Activated CD4-positive, alpha-beta T cell treated with anti-CD3 and anti-CD28 coated beads, Interleukin-2, amount 50 U/mL, for 4 hours (primary cell): ENCODE measurements around the gene TPM4.
"Not testable (repeated sequence)": the region's sequence is repeated elsewhere in the genome, so short reads cannot be mapped to it uniquely, and the experiment has no call there.

Source experiments
- DNase-seq, 2 experiments: peaks; one replicate each; pipeline ENCODE4 v3.0.0-alpha.2; 2020

Gene TPM4

DNA sequence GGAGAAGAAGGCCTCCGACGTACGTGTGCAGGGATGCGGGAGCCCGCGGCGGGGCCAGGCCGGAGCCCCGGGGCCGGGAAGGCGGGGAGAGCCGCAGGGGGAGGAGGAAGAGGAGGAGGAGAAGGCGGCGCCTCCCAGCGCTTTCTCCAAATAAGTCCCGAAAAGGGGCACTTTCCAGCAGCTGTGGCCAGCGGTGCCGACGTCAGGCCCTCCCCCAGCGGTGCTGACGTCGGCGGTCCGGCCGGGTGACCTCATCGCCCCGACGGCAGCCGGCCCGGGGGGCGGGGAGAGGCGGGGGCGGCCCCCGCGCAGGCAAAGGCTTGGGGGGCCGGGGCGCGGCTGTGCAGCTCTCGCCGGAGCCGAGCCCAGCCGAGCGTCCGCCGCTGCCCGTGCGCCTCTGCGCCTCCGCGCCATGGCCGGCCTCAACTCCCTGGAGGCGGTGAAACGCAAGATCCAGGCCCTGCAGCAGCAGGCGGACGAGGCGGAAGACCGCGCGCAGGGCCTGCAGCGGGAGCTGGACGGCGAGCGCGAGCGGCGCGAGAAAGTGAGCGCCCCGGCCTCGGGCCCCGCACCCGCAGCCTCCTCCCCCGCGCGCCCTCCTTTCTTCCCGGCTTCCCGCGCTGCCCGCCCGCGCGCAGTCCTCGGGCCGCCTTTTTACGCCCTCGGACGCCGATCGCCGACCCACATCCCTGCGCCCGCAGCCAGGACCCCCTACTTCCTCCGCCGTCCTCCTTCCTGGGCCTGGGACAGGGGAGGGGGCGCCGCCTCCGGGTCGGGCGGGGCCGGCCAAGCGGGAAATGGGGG lies at the start of gene TPM4:
Gene TPM4, plus strand, starts transcription at position 342 of the 804 bp plus-strand sequence. Its CDS starts 71 bp downstream, at position 413.
- peak; percentile 63 to 65 for DNase-seq

DNA sequence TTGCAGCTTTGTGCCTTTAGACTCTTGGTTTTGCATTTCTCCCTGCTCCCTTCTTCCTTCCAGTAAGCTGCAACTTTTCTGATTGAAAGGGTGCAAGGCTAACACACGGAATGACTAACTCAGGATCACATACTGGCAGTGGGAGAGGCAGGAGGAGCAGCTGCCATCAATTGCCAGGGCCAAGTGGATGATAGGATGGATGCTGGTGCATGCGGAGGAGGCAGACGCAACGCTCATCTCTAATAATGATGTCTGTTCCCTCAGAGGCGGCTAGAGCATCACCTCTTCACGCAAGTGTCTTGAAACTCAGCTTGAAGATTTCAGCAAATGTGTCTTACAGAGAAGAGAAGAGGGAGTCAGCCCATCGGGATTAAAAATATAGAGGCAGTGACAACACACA lies 49.5 kb upstream of the TPM4 start:
- DNase-seq, result no peak

GRCh38 chr19:16027528-16027927 lies 48.8 kb upstream of the TPM4 start:
- DNase-seq, result no peak

DNA sequence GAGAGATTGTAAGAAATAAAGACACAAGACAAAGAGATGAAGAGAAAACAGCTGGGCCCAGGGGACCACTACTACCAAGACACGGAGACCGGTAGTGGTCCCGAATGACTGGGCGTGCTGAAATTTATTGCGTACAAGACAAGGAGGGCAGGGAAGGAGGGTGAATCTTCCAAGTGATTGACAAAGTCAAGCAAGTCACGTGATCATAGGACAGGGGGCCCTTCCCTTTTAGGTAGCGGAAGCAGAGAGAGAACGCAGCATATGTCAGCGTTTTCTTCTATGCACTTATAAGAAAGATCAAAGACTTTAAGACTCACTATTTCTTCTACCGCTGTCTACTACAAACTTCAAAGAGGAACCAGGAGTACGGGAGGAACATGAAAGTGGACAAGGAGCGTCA lies 46.1 kb upstream of the TPM4 start:
- DNase-seq, result not testable (repeated sequence)

- no peak for DNase-seq
Observed at GRCh38 chr19:16030964-16031871, 45.1 kb upstream of the TPM4 start.

DNA sequence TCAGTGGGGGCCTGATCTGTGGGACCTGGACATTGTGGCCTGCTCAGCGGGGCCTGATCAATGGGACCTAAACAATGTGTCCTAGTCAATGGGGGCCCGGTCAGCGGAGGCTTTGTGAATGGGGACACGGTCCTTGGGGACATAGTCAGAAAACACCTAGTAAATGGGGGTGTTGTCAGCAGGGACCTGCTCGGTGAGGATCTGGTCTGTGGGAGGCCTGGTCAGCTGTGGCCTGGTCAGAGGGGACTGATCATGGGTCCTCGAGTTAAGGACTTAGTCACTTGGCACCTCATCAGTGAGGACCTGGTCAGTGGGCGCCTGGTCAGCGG lies 44.5 kb upstream of the TPM4 start:
- no peak for DNase-seq

GRCh38 chr19:16032509-16033135 lies 43.7 kb upstream of the TPM4 start:
- DNase-seq, result no peak

DNA sequence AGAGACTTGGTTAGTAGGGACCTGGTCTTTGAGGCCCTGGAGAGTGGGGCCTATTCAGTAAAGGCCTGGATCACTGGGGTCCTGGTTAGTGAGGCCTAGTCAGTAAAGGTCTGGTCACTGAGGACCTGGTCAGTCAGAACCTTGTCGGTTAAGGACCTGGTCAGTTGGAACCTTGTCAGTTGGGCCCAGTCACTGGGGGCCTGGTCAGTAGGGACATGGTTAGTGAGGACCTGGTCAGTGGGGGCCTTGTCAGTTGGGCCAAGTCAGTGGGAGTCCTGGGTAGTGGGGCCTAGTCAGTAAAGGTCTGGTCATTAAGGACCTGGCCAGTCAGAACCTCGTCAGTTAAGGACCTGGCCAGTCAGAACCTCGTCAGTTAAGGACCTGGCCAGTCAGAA lies 43.2 kb upstream of the TPM4 start:
- no peak for DNase-seq

DNA sequence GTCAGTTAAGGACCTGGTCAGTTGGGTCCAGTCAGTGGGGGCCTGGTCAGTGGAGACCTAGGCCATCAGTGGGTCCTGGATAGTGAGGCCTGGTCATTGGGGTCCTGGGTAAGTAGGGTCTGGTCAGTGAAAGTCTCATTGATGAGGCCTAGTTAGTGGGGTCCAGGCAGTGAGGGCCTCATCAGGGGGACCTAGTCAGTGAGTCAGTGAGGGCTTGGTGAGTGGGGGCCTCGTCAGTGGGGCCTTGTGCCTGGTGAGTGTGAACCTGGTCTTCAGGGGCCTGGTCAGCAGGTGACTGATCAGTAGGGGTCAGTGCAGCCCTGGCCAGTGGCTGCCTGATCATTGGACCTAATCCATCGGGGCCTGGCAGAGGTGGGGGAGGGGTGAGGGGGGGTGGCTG lies 42.6 kb upstream of the TPM4 start:
- DNase-seq, result no peak

GRCh38 chr19:16034180-16034579 lies 42.1 kb upstream of the TPM4 start:
- no peak for DNase-seq

DNA sequence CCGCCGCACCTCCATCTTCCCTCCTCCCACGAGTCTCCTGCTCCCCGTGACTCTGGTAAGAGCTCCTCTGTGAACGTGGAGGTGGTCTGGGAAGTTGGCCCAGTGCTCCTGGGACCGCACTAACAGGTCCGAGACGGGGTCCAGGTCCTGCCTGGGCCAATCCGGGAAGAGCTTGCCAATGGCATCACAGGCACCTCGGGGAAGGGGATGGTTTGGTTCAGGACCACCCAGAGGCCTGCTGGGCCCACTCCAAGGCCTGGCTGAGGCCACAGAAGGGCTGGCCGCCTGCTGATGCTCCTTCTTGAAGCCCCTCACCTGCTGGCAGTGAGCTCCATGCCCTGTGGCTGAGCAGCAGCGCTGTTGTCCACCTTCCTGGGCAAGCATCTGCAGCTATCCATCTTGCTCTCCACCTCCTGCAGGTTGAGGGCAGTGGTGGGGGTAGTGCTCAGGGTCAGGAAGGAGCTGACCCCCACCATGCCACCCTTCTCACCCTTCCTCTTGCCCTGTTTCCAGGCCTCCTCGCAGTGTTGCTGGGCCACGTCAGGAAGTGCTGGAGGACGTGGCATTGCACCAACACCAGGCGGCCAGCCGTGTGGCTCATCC lies 41.2 kb upstream of the TPM4 start:
- no peak for DNase-seq

DNA sequence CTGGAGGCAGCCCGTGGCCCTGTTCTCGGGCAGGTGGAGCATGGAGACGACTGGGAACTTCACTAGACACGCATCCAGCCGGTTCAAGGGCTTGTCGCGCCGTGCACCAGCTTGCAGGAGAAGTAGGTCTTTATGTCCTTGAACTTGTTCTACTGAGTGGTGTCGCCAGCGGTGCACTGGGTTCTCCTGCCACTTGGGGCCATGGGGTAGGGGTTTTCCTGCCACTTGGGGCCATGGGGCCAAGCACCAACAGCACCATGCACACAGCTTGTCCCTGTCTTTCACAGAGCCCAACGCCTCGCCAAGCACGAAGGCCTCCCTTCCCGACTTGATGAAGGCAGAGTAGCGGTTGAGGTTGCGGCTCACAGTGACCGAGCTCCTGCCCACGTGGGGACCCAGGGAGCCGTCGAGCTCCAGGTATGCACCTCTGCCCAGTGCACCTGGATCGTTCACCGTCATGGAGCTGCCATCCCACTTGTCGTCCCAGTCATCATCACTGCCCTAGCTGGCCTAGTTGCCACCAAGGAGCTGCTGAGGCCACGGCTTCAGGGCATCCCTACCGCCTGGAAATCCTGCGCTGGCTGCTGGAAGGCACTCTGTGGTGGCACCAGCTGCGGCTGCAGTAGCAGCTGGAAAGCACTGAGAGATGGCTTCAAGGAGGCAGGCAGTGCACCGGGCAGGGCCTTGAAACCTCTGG lies 40.5 kb upstream of the TPM4 start:
- DNase-seq, result no peak

DNA sequence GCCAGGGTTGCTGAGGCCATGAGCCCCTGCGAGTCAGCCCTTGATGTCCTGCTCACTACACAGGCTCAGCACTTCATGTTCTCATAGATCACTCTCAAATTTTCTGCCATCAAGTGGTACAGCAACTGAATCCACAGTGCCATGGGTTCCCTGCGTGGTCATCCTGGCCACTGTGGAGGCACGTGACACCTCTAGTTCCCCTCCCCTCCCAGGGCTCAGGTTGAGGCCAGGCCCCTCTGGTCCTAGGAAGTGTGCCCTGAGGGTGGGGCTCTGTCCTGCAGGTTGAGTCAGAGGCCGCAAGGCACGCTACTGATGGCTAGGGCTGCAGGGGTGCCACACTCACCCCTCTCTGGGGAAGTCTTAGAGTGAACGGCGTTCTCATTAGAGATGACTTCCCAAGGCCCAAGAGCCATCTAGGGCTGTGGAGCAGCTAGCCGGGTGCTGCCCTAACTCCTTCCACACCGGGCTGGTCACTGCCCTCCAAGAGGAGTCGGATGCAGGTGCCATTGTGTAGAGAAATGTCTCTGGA lies 39.8 kb upstream of the TPM4 start:
- DNase-seq, result no peak

GRCh38 chr19:16036941-16037340 lies 39.4 kb upstream of the TPM4 start:
- no peak for DNase-seq

- no peak for DNase-seq
Observed at GRCh38 chr19:16037424-16038195, 38.7 kb upstream of the TPM4 start.

- DNase-seq, result no peak
Observed at GRCh38 chr19:16038196-16038695, 38.0 kb upstream of the TPM4 start.

GRCh38 chr19:16039081-16039480 lies 37.2 kb upstream of the TPM4 start:
- no peak for DNase-seq

DNA sequence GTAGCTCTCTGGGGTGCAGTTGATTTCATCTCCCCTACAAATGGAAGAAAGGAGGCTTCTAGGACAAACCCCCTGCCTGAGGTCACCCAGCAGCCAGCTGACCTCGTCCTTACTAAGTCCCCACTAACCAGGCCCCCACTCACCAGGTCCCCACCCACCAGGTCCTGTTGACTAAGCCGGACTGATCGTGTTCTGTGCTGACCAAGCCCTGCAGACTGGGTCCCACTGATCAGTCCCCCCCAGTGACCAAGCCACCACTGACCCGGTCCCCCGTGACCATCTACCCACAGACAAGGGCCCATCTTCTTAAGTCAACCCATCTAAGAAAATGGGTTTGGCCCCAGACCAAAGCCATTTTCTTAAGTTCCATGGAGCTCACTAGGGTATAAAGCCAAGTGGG lies 36.8 kb upstream of the TPM4 start:
- DNase-seq, result no peak

DNA sequence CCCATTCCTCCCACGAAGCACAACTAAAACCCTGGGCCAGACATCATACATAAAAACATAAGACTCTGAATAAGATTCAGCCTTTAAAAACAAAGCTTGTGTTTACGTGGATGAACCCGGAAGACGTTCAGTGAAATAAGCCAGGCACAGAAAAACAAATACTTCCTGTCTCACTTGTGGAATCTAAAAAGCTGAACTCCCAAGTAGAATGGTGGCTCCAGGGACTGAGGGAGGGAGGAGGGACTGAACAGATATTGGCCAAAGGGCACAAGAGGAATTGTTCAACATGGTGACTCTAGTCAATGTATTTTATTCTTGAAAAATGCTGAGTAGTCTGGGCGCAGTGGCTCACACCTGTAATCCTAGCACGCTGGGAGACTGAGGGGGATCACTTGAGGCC lies 35.7 kb upstream of the TPM4 start:
- no peak for DNase-seq

DNA sequence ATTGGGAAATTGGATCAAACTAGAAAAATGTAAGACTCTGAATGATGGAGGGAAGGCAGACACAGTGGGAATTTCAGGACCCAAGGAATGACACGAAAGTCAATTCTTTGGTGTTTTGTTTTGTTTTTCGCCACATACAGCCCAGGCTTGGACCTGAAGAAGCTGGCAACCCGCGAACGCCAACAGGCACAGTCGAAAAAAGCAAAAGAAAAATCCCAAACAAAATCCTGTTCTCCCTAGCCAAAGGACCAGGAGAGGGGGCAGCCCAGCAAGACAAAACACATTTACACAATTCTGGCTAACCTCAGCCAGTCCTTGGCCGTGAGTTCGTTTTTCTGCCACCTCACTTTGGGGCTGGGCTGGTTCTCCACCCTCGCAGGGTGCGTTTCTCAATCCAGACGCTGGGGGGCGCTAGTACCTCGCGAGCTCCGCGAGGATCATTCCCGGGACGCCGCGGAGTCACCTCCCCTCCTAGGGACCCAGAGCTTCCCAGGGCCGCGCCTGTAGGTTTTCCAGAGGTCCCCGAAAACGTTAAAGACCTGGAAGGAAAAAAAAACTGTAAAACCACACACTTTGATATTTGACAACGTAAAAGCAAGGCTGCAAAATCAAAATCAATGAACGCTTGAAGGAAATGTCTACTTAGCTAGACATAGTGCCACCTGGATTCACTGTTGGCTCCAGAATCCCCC lies 34.9 kb upstream of the TPM4 start:
- DNase-seq, result peak; percentile 68 to 75

DNA sequence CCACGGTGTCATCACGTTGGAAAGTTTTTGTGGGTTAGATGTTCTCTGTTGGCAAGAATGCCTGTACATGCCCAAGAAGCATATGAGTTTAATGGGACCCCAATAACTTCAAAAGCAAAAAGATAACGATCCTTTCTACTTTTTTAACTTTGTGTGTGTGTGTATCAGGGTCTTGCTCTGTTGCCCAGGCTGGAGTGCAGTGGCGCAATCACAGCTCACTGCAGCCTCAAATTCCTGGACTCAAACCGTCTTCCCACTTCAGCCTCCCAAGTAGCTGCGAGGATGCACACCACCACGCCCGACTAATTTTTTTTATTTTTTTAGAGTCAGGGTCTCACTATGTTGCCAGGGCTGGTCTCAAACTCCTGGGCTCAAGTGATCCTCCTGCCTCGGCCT lies 34.3 kb upstream of the TPM4 start:
- DNase-seq, result no peak
